ENCODE measurements around the gene ZFYVE28. TPM values are rescaled to one million over a fixed set of nuclear protein-coding genes. Genes with fewer than 3 reads are reported as not detected.

ZFYVE28 gene
- total and polyA plus RNA-seq, 10 of the 15 experiments (the other 5 are each of a cell fraction or from before 2014, with no cell fraction given): 0.06 to 1.9 (median 0.22) TPM; not detected in 1

DNA sequence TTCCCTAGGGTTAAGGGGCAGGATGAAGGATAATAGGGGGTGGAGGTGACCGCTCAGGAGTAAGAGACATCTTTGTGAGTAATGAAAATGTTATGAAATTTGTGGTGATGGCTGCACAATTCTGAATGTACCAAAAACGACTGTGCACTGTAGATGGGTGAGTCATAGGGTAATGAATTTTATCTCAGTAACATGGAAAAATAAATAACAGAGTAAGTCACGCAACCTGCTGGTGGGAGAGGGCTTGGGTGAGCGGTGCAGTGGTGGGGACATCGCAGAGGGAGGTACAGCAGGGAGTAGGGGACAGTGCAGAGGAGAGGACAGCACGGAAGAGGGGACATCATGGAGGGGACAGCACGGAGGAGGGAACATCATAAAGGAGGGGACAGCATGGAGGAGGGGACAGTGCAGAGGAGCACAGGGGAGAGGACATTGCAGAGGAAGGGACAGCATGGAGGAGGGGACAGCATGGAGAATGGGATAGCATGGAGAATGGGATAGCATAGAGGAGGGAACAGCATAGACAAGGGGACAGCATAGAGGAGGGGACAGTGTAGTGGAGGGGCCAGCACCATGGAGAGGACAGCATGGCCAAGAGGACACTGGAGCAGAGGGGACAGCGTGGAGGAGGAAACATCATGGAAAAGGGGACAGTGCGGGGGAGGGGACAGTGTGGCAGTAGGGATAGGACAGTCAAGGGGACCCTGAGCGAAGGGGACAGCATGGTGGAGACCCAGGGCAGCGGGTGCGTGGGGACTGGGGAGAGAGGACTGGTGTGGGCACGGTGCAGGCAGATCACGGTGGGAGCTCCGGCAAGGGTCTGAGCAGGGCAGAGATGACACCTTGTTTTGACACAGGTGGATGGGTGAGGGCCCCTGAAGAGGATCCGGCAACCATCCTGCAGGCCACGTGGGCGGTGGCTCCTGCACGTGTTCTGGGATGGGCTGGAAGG lies 88.1 kb downstream of the ZFYVE28 start (continued):
- TF ChIP-seq, protein P1, sequence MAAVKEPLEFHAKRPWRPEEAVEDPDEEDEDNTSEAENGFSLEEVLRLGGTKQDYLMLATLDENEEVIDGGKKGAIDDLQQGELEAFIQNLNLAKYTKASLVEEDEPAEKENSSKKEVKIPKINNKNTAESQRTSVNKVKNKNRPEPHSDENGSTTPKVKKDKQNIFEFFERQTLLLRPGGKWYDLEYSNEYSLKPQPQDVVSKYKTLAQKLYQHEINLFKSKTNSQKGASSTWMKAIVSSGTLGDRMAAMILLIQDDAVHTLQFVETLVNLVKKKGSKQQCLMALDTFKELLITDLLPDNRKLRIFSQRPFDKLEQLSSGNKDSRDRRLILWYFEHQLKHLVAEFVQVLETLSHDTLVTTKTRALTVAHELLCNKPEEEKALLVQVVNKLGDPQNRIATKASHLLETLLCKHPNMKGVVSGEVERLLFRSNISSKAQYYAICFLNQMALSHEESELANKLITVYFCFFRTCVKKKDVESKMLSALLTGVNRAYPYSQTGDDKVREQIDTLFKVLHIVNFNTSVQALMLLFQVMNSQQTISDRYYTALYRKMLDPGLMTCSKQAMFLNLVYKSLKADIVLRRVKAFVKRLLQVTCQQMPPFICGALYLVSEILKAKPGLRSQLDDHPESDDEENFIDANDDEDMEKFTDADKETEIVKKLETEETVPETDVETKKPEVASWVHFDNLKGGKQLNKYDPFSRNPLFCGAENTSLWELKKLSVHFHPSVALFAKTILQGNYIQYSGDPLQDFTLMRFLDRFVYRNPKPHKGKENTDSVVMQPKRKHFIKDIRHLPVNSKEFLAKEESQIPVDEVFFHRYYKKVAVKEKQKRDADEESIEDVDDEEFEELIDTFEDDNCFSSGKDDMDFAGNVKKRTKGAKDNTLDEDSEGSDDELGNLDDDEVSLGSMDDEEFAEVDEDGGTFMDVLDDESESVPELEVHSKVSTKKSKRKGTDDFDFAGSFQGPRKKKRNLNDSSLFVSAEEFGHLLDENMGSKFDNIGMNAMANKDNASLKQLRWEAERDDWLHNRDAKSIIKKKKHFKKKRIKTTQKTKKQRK (IDR thresholded peaks at IDR 0.05; ENCODE audit: low read depth, low read length): no peak

DNA sequence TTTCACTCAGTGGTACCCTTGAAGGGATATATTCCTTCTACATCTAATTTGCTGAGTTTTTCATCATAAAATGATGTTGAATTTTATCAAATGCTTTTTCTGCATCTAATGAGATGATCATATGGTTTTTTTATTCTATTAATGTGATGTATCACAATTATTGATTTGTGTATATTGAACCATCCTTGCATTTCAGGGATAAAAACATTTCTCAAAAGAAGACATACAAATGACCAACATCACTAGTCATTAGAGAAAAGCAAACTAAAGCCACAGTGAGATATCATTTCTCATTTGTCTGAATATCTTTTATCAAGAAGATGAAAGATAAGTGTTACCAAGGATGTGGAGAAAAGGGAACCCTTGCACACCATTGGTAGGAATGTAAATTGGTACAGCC lies 90.9 kb downstream of the ZFYVE28 start:
- H4K20me1 ChIP-seq (ENCODE audit: control insufficient read depth, insufficient read depth): no peaks in the 10 kb centered on the region
- intact Hi-C loops (cut with micrococcal nuclease; ENCODE audit: unreplicated experiment) (no loop called here), in situ Hi-C loops (cut with MboI) (no loop called here)
- ChIA-PET POLR2A (no interaction called here), RAD21 (ENCODE audit: unreplicated experiment) (no interaction called here), SMC1A (ENCODE audit: uncharacterized antibody, unreplicated experiment) (no interaction called here), CTCF (no interaction called here)
- H2AFZ ChIP-seq (ENCODE audit: control insufficient read depth, low read depth, low read length): no peak overlapping the region
- H3K9me3 ChIP-seq (replicated peaks; ENCODE audit: control insufficient read depth, insufficient read depth, low read length): no peaks in the 10 kb centered on the region
- no peaks in the 10 kb centered on the region for H3K27me3 ChIP-seq (replicated peaks in 1 of 2; ENCODE audit: control insufficient read depth in 2 of 2, insufficient read depth in 2 of 2, low read length in 1 of 2)
- no TSS peak for BruUV-seq (replicated peaks)
- no peak for TF ChIP-seq KDM1A (IDR thresholded peaks at IDR 0.05; ENCODE audit: borderline replicate concordance)
- H3K27ac ChIP-seq (ENCODE audit: control insufficient read depth, insufficient read depth): no peak overlapping the region
- no peak overlapping the region for H3K4me2 ChIP-seq (ENCODE audit: control insufficient read depth, insufficient read depth)
- H3K9ac ChIP-seq (ENCODE audit: control insufficient read depth, insufficient read depth, low read length): no peak overlapping the region
- FAIRE-seq (no peak), ATAC-seq (no peak), DNase-seq (ENCODE audit: low read depth, low spot score) (no peak)
- H3K4me1 ChIP-seq (ENCODE audit: control insufficient read depth, insufficient read depth, low read length): no peaks in the 10 kb centered on the region
- H3K79me2 ChIP-seq (ENCODE audit: control insufficient read depth, insufficient read depth, low read length): no peaks in the 10 kb centered on the region
- no peak overlapping the region for H3K4me3 ChIP-seq
- no peaks in the 10 kb centered on the region for H3K36me3 ChIP-seq (ENCODE audit: control insufficient read depth in 2 of 2, insufficient read depth in 2 of 2, low read length in 1 of 2)

Data from GM12878 (cell line).